NCI-H82 treated with DMSO at 0.1 percent for 48 hours (cell line): ENCODE data around the gene MAP6D1.
"Not testable (repeated sequence)": the region's sequence is repeated elsewhere in the genome, so short reads cannot be mapped to it uniquely, and the experiment has no call there.

ENCODE experiments used
- DNase-seq: peaks from one replicate; lab custom pipeline; 2025; ENCODE audit not compliant: unreplicated experiment; lab: John Stamatoyannopoulos, UW

Gene MAP6D1

DNA sequence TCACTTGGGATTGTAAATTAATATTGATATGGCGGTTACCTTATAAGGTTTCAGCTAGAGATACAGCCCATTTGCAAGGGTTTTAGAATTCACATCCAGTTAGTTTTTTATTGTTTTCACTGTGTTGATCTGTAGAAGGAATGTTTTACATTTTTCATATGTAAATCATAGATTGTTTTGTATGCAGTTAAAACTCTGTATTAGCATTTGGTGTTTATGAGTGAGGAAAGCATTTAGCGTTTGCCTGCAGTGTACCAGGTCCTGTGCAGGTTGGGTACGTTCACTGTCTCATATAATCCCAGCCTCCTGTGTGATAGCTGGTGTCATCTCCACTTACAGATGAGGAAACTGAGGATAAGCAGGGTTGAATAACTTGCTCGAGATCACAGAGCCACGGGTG, 23.8 kb downstream of the MAP6D1 start:
- DNase-seq = no peak

DNA sequence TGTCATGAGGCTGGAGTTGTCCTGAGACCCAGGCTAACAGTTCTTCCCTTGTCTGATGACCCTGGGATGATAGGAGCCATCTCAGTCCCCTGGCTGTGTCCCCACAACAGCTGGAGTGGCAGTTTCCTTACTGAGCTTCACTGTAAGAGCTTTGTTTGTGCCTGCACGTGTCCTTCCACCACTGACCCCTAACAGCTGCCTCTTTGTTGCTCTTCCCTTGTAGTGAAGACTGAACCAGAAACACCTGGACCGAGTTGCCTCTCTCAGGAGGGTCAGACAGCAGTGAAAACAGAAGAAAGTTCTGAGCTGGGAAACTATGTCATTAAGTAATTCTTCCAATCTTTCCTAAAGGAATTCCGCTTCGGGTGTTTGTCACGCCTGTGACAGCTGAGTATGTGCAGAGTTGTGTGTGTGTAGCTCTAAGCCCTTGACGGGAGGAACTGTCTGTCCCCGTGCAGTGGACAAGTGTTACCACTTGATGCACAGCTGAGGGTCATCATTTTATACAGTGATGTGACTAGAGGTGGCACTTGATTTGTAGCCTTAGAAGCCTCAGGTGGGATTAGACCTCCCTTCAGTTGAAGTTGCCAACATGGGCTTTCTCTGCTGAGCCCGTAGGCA, 25.0 kb downstream of the MAP6D1 start:
- no peak for DNase-seq

DNA sequence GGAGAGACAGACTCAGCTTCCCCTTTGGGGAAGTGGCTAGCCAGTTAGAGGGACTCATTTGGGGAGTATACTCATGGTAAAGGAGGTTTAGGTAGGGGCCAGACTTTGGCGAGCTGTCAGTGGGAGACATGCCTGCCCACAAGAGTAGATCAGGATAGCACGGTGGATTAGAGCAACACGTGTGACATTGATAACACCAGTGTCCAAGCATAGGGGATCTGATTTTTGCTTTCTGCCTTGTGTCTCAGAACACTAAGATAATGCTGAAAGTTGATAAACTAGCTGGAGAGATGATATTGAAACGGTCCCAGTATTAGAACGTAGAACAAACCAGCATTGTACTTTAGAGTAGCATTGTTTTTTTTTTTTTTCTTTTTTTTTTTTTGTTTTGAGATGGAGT, 25.9 kb downstream of the MAP6D1 start:
- DNase-seq = no peak

DNA sequence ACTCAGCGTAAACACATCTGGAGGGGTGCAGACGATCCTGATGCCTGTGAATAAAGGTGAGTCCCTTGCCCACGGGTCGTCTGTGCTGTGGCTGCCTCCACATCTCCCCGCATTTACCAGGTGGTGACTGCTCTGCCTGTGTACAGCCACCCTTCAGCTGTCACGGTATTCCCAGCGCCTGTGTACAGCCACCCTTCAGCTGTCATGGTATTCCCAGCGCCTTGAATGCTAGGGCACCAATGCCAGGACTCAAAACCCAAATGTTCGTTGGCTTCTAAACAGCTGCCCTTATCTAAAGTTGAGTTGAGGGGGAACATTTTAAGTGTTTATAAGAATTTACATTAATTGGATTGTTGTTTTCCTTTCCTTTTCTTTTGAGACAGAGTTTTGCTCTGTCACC, 27.4 kb downstream of the MAP6D1 start:
- no peak for DNase-seq

DNA sequence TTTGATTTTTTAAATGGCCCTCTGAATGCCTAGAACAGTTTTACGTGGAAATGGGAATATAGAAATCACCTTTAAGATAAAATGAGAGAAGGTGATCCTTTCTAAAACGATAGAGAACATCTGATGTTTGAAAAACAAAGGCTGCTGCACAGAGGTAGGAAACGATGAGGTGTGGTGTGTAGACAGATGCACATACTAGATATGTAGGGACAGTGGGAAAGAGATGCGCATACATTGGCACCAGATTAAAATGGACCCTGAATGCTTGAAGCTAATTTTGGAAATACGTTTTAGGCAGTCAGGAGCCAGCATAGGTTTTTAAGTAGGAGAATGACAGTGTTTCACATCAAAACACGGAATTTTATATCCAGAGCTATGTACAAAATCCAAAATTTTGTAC, 29.0 kb downstream of the MAP6D1 start:
- no peak for DNase-seq

DNA sequence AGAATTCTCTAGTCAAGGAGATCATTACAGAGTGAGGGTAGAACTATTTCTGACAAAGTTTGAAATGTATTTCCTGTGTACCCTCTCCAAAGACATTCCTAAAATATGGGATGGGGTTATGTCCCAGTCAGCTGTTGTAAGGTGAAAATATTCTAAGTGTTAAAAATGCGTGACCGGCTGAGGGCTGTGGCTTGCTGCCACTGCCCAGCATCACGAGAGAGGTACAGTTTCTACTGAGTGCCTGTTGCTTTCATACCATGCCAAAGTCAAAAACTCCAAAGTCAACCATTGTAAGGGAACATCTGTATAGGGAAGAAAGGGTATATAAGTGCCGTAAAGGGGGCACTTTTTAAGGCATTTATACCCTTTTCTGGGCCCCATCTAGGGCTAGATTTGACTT, 30.9 kb downstream of the MAP6D1 start:
- no peak for DNase-seq

DNA sequence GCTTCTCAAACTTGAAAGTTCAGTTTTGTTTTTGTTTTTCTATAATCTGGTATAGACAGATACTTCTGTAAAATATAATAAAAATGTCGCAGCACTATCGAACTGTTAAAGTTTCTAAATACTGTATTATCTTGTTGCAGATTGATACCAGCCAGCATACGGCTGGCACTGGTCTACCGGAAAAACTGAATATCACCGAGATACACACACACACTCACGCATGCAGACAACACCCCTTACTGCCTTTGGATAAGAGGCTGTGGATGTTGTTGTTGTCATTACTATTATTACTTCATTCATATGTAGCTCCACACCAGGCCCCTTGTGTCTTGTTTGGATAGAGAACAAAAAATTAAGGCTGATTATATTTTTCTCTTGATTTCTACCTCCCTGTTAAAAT, 32.4 kb downstream of the MAP6D1 start:
- DNase-seq = no peak

DNA sequence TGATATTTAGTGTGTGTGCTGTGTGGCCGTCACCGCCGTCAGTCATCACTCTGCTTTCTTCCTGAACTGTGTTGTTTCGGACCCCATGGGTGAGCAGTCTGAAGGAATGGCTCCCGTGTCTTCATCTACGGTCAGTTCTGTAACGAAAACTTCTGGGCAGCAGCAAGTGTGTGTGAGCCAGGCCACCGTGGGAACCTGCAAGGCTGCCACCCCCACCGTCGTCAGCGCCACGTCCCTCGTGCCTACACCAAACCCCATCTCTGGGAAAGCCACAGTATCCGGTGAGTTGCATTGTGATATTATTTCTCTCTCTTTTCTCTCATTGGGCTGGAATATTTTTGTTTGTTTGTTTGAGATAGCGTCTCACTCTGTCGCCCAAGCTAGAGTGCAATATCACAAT, 34.7 kb downstream of the MAP6D1 start:
- no peak for DNase-seq

DNA sequence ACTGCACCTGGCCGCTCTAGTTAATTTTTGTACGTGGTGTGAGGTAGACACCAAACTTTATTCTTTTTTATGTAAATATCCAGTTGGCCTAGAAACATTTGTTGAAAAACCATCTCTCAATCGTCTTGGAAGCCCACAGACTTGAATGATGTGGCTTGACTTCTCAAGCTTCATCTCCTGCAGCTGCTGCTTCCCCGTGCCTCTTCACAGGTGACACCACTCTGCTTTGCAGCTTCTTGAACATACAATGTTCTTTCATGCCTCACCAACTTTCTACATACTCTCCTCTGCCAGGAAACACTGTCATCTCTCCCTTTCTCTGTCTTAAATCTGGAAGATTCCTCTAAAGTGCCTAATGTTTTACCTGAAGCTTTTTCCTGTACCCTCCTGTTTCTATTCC, 35.6 kb downstream of the MAP6D1 start:
- DNase-seq = no peak

DNA sequence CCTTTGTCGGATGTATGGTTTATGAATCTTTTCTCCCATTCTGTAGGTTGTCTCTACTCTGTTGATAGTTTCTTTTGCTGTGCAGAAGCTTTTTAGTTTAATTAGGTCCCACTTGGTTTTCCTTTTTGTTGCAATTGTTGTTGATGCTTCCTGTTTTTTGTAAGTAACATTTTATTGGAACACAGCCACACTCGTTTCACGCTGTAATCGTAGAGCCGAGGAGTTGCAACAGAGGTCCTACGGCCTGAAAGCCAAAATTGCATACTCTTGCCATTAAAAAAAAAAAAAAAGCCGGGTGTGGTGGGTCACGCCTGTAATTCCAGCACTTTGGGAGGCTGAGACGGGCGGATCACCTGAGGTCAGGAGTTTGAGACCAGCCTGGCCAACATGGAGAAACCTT, 40.9 kb downstream of the MAP6D1 start:
- not testable (repeated sequence) for DNase-seq

DNA sequence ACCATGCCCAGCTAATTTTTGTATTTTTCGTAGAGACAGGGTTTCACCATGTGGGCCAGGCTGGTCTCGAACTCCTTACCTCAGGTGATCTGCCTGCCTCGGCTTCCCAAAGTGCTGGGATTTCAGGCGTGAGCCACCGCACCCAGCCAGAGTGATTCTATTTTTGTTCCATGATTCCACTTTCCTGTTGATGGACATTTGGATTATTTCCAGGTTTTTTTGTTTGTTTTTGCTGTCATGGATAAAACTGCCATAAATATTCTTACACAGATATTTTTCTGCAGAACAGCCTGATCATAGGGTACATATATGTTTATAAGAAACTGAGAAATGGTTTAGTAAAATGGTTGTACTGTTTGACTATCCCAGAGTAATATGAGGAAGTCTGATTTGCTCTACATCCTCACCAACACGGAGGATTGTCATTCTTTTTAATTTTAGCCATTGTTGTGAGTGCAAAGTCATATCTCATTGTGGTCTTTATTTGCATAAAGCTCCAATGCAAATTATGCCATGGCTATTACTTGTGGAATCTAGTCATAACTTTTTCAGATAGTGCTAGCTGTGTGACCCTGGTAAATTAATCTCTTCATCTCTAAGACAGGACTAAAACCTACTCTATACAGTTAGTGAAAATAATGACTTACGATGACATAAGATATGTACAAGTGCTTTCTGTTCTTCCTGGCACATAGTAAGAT, 42.7 kb downstream of the MAP6D1 start:
- no peak for DNase-seq

DNA sequence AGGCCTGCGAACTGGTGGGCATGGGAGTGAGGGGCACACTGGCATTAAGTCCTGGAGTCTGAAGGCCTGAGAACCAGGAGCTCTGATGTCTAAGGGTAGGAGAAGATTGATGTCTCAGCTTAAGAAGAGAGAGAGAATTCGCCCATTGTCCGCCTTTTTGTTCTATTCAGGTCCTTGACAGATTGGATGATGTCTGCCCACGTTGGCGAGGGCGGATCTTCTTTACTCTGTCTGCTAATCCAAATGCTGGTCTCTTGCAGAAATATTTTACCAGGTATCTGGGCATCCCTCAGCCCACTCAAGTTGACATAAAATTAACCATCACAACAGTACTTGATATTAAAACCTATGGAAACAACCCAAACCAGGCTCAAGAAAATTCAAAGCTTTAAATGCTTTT, 44.1 kb downstream of the MAP6D1 start:
- no peak for DNase-seq

DNA sequence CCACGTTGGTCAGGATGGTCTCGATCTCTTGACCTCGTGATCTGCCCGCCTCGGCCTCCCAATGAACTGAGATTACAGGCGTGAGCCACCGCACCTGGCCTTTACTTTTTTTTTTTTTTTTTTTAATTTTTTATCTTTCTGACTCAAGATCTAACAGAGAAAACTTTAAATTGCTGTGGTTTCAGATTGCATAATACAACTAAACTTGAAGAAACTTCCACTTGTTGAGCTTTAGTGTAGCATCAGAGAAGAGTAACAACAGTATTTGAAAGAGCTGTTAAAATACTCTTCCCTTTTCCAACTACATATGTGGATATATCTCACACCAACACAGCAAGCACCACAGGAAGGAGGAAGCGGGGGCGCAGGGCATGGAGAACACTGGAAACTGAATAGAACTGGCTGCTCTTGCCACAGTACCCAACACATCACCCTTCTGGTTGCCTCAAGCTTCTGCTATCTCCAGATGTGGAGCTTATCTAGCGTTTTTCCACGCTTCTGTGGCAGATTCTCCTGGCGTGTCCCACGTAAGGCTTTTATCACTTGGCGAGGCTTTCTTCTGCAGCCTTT, 45.4 kb downstream of the MAP6D1 start:
- no peak for DNase-seq

DNA sequence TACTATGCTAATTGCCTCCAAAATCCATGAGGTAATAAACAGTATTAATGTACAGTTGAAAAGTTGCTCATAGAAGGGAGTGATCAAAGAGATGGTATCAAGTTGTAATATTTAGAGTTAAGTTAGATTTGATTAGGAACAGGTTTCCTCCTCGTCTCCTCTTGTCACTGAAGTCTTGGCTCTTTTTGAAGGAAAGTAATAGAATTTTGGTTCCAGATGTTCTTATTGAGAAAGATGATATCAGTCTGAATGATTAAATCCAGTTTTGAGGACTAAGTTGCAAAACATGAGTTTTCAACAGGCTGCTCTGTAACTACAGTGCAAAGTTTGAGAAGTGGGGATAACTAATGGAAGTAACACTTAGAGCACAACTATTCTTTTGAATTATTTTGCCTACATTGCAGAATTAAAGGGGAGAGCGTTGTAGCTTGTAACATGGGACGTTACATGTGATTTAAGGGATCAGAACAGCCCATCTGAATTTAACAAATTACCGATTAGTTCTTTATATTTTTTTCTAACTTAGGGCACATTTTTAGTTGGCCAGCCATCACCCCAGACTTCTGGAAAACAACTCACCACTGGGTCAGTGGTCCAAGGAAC, 48.3 kb downstream of the MAP6D1 start:
- DNase-seq = no peak

DNA sequence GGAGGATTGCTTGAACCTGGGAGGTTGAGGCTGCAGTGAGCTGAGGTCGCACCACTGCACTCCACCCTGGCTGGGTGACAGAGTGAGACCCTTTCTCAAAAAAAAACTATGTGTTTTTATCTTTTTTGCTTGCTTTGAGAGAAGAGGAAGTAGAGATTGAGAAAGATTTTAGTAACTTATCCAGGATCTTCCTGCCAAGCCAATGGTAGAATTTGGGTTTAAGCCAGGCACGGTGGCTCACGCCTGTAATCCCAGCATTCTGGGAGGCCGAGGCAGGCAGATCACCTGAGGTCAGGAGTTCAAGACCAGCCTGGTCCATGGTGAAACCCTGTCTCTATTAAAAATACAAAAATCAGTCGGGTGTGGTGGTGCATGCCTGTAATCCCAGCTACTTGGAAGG, 48.9 kb downstream of the MAP6D1 start:
- not testable (repeated sequence) for DNase-seq

DNA sequence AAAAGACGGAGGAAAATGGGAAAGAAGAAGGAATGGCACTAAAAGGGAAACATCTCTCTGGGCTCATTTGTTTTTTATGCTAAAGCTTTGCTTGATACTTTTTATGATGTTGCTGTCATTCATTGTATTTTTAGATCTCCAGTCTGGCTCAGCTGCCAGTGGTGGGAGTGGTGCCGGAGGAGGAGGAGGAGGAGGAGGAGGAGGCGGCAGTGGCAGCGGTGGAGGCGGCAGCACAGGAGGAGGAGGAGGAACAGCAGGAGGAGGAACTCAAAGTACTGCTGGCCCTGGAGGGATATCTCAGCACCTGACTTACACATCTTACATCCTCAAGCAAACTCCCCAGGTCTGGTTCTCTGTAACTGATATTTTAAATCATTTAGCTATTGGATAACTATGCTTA, 49.6 kb downstream of the MAP6D1 start:
- DNase-seq = no peak

DNA sequence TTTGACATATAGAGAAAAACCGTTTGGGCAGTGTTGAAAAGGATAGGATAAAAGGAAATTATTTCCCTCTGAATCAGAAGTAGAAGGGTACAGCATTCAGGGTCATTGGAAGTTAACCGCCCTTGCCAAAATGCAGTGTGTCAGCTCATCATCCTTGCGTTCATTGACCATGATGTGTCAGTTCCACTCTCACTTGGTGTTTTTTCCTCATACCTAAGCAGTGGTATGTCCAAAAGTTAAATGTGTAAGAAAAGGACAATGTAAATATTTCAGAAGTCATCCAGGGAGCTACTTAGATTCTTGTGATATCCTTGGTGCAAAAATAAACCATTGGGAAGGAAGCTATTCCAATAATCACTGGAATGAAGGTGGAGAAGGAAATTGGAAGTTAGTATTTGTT, 50.7 kb downstream of the MAP6D1 start:
- no peak for DNase-seq

DNA sequence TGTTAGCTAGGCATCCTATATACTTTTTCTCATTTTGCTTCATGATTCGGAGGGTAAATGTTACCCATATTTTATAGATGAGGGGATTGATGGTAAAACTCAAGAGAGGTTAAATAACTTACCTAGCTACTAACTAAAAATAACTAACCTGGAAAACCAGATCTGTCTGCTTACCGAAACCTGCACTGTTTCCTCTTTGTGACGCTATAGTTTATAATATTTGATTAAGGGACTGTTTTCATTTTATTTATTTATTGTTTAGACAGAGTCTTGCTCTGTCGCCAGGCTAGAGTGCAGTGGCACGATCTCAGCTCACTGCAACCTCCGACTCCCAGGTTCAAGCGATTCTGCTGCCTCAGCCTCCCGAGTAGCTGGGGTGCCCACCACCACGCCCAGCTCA, 55.9 kb downstream of the MAP6D1 start:
- DNase-seq = no peak

DNA sequence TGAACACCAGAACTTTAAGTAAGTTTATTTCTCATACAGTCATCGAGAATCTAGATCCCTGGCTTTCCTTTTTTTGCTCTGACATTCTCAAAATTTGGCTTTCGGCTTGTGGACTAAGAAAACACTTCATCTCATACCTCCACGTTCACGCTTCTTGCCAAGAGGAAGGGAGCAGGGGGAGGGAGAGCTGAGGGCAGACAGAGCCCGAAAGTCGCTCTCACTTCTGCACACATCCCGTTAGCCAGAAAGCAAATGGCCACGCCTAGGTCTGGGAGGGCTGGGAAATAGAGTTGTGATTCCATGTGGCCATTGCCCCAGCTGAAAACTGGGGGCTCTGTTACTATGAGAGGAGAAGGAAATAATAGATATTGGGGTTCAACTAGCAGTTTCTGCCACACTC, 57.3 kb downstream of the MAP6D1 start:
- DNase-seq = no peak

DNA sequence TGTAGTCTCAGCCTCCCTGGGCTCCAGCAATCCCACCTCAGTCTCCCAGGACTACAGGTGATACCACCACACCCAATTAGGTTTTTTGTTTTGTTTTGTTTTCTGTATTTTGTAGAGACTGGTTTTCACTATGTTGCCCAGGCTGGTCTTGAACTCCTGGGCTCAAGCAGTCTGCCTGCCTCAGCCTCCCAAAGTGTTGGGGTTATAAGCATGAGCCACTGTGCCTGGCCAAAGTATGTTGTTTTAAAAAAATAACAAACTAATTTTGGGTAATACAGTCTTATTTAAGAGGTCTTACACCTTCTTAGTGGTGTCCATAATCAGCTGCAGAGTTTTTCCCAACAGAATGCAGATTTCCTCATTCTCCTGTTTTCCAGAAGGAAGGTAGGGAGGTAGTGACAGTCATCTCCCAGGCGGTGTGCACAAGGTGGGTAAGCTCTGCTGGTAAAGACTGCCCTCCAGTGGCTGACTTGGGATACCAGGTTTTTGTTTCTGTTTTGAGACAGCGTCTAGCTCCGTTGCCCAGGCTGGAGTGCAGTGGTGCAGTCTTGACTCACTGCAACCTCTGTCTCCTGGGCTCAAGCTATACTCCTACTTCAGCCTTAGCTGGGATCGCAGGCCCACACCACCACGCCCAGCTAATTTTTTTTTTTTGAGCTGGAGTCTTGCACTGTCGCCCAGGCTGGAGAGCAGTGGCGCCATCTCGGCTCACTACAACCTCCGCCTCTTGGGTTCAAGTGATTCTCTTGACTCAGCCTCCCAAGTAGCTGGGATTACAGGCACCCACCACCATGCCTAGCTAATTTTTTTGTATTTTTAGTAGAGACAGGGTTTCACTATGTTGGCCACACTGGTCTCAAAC, 58.4 kb downstream of the MAP6D1 start:
- DNase-seq = peak; percentile 46

DNA sequence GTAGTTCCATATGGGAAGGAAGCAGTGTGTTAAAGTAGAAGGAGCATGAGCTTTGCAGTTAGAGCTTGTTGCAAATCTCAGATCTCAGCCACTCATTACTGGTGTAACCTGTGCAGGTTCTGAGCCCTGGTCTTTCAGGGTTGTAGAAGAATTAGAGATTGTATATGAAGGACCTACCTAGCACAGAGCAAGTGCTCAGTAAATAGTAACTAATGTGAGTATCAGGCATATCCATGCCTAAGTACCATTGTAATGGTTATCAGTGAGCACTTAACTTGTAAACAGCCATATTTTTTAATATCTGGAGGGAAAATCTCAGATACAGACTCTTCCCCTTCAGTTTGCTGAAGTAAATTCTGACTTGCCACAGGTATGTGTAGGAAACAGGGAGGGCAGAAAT, 59.3 kb downstream of the MAP6D1 start:
- no peak for DNase-seq
